Lower lobe of right lung (tissue), 2 donors: ENCODE results near the gene ITSN1. TPM values are rescaled to one million over a fixed set of nuclear protein-coding genes. Genes with fewer than 3 reads are reported as not detected.

ENCODE experiments used
- ATAC-seq, 2 donors: fragments of 200-7000 bp; cut with Tn5 transposase; one replicate each; pipeline ENCODE4 v1.9.1; 2020 to 2022; ENCODE audit warnings: mild to moderate bottlenecking in 2 of 2, moderate library complexity in 2 of 2
- DNase-seq: peaks from one replicate; pipeline ENCODE4 v3.0.0-alpha.2; 2020
- H3K27ac ChIP-seq: fragments of 200-600 bp; one replicate; pipeline ENCODE4 v1.8.0; 2022
- H3K27me3 ChIP-seq: fragments of 200-600 bp; one replicate; pipeline ENCODE4 v1.8.0; 2022; ENCODE audit warnings: low read depth
- H3K36me3 ChIP-seq: fragments of 200-600 bp; one replicate; pipeline ENCODE4 v1.8.0; 2022; ENCODE audit warnings: mild to moderate bottlenecking
- H3K4me1 ChIP-seq: fragments of 200-600 bp; one replicate; pipeline ENCODE4 v1.8.0; 2022
- H3K4me3 ChIP-seq: fragments of 200-600 bp; one replicate; pipeline ENCODE4 v1.8.0; 2022; ENCODE audit warnings: mild to moderate bottlenecking
- H3K9me3 ChIP-seq: fragments of 200-600 bp; one replicate; pipeline ENCODE4 v1.8.0; 2022
- CTCF ChIP-seq: fragments of 200-600 bp; IDR thresholded peaks from one replicate; pipeline ENCODE4 v1.8.0; 2022; ENCODE audit warnings: antibody characterized with exemption, mild to moderate bottlenecking
- intact Hi-C: fragments of 100-400 bp; cut with DNase I; formaldehyde crosslinking; loops from one replicate; pipeline ENCODE4 v1.11.0; 2022
- total RNA-seq: library from RNA; stranded (reverse); fragmentation: NEBNext Ultra II Directional; extraction: Animal tissue kit (Norgen Biotek cat#: 25700); gene quantifications from one replicate; pipeline ENCODE4 v1.2.1, GENCODE V29; 2021
- donor health status: DM: no; HTN: yes; CAD: no; lungs with severe emphysema.

The ITSN1 gene
- total RNA-seq, 1 donor from 2014 or later = 31.4 TPM

DNA sequence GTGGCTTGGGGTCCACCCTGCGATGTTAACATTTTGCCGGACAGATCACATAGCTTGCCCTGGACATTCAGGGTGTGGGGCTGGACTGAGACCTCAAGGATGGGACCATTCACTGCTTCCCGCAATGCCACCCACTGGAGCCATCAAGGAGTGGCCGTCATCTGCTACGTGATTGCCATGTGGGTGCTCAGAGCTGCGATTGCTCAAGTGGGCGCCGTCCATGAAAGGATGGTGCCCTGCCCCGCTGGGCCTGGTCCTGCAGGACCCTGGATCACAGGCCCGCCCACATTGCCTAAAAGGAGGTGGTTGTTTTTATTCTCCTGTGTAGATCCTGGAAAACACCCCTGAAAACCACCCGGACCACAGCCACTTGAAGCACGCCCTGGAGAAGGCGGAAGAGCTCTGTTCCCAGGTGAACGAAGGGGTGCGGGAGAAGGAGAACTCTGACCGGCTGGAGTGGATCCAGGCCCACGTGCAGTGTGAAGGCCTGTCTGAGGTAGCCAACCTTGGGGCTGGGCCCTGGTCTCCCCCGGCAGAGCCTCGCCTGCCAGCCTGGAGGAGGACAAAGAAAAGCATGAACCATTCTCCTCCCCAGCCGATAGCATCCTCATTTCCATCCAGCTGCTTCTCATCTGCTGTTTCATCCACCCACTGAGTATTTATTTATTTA is 232.9 kb downstream of the ITSN1 start:
- TF ChIP-seq CTCF = no peak
- Histone ChIP-seq H3K27me3 (no peaks in the 10 kb centered on the region), H3K36me3 (no peaks in the 10 kb centered on the region), H3K9me3 (no peaks in the 10 kb centered on the region), H3K4me1 (no peaks in the 10 kb centered on the region), H3K27ac (no peak overlapping the region), H3K4me3 (no peak overlapping the region)
- DNase-seq = no peak
- ATAC-seq = no peak
- intact Hi-C loops = no loop called here

DNA sequence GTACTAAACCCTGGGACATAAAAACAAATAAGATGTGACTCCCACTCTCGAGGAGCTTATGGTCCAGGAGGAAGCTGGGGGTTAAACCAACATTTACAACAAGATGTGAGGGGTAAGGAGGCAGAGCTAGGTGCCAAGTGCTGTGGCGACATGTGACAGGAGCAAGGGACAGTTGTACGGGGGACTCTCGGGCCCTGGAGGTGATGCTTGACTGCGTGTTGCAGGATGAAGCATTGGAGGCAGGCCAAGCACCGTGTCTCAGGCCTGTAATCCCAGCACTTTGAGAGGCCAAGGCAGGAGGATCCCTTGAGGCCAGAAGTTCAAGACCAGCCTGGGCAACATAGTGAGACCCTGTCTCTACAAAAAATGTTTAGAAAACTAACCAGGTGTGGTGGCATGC is 236.5 kb downstream of the ITSN1 start:
- Histone ChIP-seq H3K27me3 (no peaks in the 10 kb centered on the region), H3K9me3 (no peaks in the 10 kb centered on the region), H3K4me3 (no peak overlapping the region), H3K36me3 (no peaks in the 10 kb centered on the region), H3K27ac (no peak overlapping the region), H3K4me1 (no peaks in the 10 kb centered on the region)
- ATAC-seq (no peak), DNase-seq (no peak)
- intact Hi-C loops = no loop called here
- no peak for TF ChIP-seq CTCF

DNA sequence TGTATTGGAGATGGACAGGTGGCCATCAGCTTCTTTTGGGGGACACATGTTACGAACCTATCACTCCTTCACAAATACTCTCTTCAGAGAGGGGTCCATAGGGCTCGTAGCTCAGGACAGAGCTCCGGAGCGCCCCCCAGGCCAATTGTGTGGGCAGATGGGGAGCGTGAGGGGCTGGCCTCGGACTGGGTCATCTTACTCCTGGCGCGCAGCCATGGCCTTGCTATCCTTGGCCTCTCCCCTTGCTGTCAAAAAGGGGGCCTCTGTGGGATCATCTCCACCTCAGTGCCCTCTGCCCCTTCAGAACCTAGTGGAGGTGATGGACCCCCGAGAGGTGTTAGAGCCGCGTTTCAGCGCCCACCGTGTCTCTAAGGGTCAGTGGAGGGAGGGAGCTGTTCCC is 238.3 kb downstream of the ITSN1 start:
- no peak for DNase-seq

DNA sequence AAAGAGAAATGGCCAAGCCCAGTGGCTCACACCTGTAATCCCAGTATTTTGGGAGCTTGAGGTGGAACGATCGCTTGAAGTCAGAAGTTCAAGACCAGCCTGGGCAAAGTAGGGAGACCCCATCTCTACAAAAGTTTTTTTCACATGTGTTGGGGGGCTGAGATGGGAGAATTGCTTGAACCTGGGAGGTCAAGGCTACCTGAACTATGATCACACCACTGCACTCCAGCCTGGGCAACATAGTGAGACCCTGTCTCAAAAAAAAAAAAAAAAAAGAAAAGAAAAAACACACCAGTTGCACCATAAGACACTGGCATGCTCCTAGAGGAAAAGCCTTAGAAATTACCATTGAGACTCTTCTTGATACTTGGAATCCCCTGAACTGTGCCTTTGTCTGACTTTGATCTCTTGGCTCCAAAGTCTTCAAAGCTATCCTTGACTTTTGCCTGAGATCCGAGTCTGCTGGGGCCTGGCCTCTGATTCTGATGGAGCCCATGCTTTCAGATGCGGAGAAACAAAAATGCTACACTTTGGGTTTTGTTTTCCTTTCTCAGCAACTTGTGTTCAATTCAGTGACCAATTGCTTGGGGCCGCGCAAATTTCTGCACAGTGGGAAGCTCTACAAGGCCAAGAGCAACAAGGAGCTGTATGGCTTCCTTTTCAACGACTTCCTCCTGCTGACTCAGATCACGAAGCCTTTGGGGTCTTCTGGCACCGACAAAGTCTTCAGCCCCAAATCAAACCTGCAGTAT is 239.6 kb downstream of the ITSN1 start:
- H3K27me3 ChIP-seq = no peaks in the 10 kb centered on the region
- H3K4me3 ChIP-seq = no peak overlapping the region
- ATAC-seq (no peak), DNase-seq (no peak)
- no peaks in the 10 kb centered on the region for H3K9me3 ChIP-seq
- TF ChIP-seq CTCF = no peak
- H3K27ac ChIP-seq = no peak overlapping the region
- H3K4me1 ChIP-seq = no peaks in the 10 kb centered on the region
- intact Hi-C loops = no loop called here
- no peaks in the 10 kb centered on the region for H3K36me3 ChIP-seq

More for the DNA sequence above, 238.3 kb downstream of the ITSN1 start:
- Histone ChIP-seq H3K27me3 (no peaks in the 10 kb centered on the region), H3K4me1 (no peaks in the 10 kb centered on the region), H3K27ac (no peak overlapping the region), H3K9me3 (no peaks in the 10 kb centered on the region), H3K36me3 (no peaks in the 10 kb centered on the region), H3K4me3 (no peak overlapping the region)
- TF ChIP-seq CTCF = no peak
- intact Hi-C loops = no loop called here
- no peak for ATAC-seq

- DNase-seq (no peak), ATAC-seq (no peak)
- TF ChIP-seq CTCF = no peak
- Histone ChIP-seq H3K36me3 (no peaks in the 10 kb centered on the region), H3K27me3 (no peaks in the 10 kb centered on the region), H3K4me3 (no peak overlapping the region), H3K9me3 (no peaks in the 10 kb centered on the region), H3K4me1 (no peaks in the 10 kb centered on the region), H3K27ac (no peak overlapping the region)
- intact Hi-C loops = no loop called here
Measured at GRCh38 chr21:33883118-33883517, 240.8 kb downstream of the ITSN1 start.
